GM21529 (cell line): ENCODE data around the gene ZSCAN12.
"Not testable (repeated sequence)": the region's sequence is repeated elsewhere in the genome, so short reads cannot be mapped to it uniquely, and the experiment has no call there.

ENCODE experiments used
- ATAC-seq: cut with Tn5 transposase; IDR thresholded peaks from one replicate; pipeline ENCODE4 v1.9.1; 2021; ENCODE audit not compliant: unreplicated experiment

ZSCAN12 gene

DNA sequence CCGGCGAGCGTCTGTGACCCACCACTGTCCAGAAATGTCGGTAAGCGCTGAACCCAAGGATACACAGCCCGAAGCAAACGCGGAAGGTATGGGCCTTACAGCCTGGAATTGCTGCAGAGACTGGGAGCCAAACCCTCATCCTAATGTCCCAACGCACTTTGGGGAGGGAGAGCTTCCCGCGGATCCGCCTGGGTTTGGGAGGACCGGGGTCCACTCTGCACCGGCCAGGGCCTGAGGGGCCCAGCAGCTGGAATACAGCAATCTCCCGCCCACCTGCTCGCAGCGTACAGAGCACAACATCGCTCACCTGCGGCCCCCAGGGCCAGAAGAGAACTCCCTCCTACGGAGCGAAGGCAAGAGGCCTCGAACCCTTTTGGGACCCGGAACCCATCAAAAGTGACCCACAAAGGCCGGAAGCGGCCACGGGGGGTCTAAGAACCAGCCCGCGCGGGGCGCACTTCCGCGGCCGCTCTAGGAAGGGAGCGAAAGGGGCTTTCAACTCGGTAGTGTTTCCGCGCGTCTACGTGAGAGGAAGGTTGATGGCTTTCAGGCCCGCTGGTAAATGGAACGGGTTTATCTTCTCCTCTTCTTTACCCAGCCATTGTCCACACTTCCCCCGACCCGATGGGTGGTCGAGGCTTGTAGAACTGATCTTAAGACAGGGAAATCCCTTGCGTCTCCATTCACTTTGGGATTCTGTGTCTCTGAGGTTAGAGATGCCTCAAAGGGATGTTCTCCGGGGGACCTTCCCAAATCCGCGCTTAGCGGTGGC is at the start of gene ZSCAN12:
TSS of gene ZSCAN12 (minus strand) at position 398 of the 772 bp plus-strand sequence. CDS start 1,342 bp downstream, outside the sequence.
- peak; percentile 74 for ATAC-seq

DNA sequence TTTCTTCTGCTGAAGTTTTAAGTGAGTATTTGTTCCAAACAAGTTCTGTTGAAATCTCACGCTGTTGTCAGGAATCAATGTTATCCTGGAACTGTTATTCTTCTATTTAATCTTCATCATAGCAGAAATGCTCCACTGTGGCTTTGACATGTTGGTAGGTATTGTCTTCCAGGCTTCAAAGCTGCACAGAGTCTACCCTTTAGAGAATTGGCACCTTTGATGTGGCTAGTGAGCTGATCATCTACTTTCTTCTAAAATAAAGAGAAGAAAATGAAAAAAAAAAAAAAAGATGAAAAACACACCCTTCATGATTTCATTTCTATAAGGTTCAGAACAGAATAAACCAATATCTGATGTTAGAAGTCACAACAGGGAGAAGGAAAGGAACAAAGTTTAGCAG is 49.5 kb upstream of the ZSCAN12 start:
- no peak for ATAC-seq

DNA sequence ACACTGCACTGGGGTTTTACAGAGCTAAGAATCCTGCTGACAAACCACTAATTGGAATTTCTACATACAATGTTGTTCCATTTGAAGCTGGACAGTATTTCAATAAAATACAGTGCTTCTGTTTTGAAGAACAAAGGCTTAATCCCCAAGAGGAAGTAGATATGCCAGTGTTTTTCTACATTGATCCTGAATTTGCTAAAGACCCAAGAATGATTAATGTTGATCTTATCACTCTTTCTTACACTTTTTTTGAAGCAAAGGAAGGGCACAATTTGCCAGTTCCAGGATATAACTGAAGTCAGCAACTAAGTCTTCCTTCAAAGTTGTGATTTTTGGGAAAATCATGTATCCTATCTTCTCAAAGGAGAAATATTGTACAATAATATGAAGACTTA is 48.0 kb upstream of the ZSCAN12 start:
- ATAC-seq = not testable (repeated sequence)

DNA sequence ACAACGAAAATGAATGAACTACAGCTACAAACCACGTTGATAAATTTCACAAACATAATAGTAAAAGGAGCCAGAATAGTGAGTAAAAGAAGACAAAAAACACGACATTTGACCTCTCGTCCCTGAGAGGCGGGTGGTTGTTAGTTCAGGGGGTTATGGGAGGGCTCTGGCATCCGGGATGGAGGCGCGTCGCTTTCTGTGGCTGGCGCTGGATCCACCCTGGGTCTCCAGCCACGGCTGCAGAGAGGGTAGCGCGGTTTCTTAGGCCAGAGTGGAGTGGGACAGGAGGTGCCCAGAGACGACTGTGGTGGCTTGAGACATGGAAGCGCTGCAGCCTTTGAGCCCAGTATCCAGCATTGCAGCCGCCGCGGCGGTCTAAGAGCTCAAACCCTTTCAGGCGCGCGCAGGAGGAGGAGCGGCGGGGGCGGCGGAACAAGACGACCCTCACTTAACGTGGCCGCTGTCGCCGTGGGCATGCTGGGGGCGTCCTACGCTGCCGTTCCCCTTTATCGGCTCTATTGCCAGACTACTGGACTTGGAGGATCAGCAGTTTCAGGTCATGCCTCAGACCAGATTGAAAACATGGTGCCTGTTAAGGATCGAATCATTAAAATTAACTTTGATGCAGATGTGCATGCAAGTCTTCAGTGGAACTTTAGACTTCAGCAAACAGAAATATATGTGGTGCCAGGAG is 47.4 kb upstream of the ZSCAN12 start:
- no peak for ATAC-seq

DNA sequence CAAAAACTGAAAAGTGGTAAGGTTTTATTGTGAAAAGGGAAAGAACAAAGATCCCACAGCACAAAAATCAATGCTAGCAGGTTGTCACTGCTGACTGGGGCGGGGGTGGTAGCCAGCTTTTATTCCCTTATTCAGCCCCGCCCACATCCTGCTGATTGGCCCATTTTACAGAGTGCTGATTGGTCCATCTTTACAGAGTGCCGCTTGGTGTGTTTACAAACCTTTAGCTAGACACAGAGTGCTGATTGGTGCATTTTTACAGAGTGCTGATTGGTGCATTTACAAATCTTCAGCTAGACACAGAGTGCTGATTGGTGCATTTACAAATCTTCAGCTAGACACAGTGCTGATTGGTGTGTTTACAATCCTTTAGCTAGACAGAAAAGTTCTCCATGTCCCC is 45.2 kb upstream of the ZSCAN12 start:
- ATAC-seq = not testable (repeated sequence)

DNA sequence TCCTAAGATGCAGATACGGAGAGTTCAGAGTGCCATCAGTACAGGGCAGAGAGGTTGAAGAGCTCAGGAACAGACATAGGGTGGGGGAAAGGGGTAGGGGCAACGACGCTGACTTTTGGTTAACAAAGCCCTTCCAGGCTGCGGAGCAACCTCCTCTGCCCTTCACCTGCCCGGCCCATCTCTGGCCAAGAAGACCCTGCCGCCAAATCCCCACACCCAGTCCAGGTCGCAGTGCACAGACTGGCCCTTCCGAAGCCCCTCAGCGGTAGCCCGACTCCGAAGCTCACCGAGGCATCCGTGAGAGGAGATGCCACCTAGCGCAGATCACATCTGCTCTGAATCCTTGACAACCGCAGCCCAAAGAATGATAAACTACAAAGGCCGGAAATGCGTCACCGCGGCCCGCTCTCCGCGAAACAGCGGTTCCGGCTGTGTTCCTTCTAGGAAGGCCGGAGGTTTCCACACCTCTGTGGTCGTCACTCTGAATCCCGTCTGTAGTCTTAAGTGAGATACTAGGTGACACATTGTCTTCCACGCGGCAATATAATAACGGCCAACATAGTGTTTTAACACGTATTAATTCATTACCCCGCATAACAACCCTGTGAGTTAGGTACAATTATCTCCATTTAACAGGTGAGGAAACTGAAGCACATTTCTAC is 43.7 kb upstream of the ZSCAN12 start, which contains the start of gene ZSCAN23:
TSS of gene ZSCAN23 (minus strand) at position 380 of the 662 bp plus-strand sequence. CDS start 7,225 bp downstream, outside the sequence.
- ATAC-seq = peak; percentile 93

DNA sequence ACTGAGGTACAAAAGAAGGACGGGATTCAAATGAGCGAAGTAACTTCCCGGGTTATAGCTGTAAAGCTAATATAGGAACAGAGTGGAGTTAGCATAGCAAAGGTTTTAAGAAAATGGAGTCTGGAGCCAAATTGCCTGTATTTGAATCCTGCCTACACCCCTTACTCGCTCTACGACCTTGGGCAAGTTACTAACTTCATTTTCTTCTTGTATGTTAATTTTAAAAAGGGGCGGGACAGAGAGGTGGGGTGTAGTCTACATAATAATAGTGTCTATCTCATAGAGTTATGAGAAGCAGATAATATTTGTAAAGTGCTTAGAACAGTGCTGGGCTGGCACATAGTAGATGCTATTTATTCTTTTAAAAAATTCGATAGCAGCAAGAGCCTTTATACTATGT is 43.0 kb upstream of the ZSCAN12 start:
- ATAC-seq = no peak

DNA sequence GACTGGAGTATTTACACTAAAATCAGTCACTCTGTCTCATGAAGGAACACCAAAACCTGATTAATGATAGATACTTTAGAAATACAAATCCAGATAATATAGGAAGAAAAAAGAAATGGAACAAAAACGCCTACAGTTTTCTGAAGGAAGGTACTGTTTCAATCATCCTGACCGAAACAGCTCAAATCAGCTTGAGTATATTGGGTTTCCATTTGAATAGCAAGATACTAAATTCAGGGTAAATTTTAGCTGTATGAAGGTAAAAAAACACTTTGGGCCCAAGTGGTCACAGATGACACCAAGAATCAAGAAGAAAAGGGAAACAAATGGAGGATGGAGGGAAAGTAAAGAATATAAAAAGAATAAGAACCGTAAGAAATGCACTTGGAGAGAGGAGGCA is 36.9 kb upstream of the ZSCAN12 start:
- ATAC-seq = no peak

DNA sequence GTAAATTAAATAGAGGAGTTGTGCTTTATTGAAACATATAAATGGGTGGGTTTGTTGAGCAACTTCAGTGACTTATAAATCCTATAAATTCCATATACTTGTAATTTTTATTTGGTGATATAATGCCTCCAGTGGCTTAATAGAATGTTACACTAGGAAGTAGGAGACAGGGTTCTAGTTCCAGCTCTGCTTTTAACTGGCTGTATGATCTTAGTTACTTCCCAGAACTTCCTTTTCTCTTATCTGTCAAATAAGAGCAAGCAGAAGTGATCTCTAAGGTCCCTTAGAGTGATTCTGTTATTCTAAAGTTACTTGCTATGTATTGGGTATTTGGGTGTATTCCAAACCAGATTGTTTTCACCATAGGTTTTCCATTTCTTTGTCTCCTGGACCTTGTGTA is 33.6 kb upstream of the ZSCAN12 start:
- no peak for ATAC-seq

DNA sequence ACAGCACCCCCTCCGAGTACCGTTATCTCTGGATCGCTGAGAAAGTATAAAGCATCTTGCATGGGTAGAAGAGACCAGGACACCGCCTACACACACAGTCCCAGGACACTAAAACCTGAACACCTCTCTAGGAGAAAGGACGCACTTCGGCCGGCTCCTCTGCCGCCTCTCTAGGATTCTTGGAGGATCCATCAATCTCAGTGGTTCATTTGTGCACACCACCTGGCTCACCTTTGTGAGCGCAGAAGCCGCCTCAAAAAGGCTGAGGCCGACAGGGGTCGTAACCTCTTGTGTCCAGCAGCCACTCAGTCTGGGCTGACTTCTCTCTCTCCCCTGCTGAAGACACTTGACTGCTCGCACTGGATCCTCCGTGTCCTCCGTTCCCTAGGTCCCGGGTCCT is 30.2 kb upstream of the ZSCAN12 start:
- no peak for ATAC-seq

DNA sequence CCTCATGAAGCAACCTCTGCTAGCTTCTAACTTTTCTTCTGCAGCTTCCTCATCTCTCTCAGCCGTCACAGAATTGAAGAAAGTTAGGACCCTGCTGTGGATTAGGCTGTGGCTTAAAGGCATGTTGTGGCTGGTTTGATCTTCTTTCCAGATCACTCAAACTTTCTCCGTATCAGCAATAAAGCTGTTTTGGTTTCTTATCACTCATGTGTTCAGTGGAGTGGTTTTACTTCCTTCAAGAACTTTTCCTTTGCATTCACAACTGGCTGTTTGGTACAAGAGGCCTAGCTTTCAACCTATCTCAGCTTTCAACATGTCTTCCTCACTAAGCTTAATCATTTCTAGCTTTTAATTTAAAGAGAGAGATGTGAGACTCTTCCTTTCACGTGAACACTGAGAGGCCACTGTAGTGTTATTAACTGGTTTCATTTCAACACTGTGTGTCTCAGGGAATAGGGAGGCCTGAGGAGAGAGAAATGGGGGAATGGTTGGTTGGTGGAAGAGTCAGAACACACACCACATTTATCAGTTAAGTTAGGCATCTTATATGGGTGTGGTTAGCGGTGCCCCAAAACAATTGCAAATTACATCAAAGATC is 26.5 kb upstream of the ZSCAN12 start:
- ATAC-seq = no peak

DNA sequence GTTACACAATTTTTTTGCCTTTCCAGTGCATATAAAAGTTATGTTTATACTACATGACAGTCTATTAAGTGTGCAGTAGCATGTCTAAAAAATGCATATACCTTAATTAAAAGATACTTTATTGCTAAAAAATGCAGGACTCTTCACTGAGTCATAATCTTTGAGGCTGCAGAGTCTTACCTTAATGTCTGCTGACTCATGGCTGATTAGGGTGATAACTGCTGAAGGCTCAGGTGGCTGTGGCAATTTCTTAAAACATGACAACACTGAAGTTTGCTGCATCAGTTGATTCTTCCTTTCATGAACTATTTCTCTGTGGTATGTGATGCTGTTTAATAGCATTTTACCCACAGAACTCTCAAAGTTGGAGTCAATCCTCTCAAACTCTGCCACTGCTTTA is 24.6 kb upstream of the ZSCAN12 start:
- ATAC-seq = no peak

DNA sequence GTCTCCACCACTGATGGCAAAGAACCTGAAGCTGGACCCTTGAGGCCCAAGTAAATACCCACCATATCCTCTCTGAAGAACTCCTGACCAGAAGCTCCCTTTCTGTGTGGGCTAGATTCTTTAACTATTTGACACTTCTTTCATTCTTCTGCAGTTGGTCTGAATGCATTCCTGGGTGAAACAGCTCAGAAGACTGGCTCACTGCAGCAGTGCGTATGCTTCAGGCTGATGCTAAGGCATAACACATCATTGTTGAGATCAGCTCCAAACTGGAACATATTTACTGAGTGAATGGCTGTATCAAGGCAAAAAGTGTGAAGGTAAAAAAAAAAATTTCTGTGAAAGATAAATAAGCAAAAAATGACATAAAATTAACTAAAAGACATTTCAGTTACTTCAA is 24.0 kb upstream of the ZSCAN12 start:
- ATAC-seq = no peak

DNA sequence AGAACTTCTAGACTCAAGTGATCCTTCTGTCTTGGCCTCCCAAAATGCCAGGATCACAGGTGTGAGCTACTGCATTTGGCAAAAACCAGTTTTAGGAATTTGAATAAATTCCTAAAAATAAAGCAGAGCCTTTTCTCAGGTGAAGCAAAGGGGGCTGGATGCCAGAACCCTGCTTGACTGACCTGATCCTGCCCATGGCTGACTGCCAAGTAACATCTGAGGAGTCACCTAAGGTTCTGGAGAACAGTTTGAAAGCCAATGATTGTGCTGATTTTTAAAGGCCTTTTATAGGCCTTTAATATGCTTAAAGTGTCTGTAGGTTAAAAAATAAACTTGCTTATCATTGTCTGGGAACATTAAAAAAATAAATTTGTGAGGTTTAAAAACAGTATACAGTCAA is 14.1 kb upstream of the ZSCAN12 start:
- ATAC-seq = no peak

DNA sequence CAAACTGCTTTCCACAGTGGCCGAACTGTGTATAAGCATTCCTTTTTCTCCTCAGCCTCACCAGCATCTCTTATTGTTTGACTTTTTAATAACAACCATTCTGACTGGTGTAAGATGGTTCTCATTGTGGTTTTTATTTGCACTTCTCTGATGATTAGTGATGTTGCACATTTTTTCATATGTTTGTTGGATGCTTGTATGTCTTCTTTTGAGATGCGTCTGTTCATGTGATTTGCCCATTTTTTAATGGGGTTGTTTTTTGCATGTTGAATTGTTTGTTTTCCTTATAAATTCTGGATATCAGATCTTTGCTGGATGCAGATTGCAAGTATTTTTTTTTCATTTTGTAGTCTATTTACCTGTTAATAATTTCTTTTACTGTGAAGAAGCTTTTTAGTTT is 11.2 kb upstream of the ZSCAN12 start:
- no peak for ATAC-seq

DNA sequence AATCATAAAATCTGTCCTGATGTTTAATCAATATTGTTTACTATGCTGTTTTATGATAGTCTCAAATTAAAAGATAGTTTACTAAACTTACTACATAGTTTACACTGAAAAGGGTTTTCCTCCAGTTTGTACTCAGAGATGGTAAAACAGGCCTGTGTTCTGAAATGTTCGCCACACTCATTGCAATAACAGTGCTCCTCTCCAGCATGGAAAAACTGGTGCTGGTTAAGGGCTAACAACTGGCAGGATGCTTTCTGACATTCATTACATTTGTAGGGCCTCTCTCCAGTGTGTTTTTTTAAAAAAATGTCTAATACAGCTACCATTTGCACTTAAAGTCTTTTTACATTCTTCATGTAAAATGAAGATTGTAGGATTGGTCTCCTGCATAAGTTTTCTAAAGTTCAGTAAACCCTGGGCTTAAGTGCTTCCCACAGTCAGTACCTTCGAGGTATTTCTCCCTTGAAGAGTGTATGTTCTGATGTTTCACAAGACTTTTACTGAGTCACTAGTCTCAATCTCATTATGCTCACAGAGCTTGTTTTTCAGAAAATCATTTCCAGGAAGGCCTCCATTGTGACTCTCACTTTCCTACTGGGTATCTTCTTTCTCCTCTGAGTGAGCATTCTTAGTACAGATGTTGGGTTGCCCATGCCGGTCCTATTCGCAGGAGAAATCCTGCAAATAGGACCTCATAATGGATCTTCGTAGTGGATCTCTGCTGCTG is 8.7 kb upstream of the ZSCAN12 start:
- ATAC-seq = no peak

DNA sequence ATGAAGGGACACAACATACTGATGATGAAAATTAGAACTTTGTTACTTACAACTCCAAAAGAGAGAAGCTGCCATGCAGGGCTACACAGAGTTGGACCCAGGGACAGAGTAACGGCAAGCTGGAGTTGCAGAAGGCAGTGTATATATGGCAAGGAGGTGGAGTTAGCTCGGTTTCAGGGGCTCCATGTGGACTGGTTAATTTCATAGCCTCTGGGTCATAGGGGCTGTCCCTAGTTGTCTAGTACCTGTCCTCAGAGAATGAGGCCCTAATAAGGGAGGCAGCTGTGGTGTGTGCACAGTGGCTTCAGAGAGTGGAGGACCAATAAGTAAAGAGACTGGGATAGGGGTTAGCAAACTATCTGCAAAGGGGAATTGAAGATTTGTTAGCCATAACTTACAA is 7.9 kb upstream of the ZSCAN12 start:
- peak; percentile 51 for ATAC-seq

DNA sequence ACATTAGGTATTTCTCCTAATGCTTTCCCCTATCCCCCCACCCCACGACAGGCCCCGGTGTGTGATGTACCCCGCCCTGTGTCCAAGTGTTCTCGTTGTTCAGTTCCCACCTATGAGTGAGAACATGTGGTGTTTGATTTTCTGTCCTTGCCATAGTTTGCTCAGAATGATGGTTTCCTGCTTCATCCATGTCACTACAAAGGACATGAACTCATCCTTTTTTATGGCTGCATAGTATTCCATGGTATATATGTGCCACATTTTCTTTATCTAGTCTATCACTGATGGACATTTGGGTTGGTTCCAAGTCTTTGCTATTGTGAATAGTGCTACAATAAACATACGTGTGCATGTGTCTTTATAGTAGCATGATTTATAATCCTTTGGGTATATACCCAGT is 4.4 kb upstream of the ZSCAN12 start:
- not testable (repeated sequence) for ATAC-seq

DNA sequence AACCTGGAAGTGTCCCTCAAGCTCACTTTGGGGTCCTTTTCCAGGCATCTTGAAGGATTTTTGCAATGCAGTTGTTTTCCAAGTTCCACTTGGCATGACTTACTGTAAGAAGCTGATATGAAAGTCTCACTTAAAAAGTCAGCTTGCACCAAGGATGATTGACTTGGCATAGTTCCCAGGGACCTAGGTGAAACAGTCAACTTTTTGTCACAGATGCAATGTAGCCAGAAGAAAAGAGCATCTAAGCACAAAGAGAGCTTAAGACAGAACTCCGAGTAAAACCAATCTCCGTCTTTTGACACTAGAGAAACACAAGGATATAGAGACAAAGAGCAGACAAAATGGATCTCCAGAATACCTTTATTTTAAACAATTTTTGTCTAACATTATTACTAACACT is 2.6 kb upstream of the ZSCAN12 start:
- no peak for ATAC-seq

DNA sequence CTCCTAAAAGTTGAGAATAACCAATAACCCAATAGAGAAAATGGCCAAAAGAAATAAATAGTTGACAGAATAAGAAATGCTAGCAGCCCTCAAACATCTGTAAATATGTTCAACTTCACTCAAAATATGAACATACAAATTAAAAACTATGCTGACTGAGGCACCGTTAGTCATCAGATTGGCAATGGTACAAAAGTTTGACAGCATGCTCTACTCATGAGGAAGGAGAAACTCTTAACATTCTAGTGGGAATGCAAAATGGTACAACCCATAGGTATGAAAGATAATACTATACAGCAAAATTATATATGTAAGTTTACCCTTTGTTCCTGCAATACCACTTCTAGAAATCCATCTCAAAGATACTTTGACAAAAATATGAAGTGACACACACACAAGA is 1.6 kb upstream of the ZSCAN12 start:
- no peak for ATAC-seq

DNA sequence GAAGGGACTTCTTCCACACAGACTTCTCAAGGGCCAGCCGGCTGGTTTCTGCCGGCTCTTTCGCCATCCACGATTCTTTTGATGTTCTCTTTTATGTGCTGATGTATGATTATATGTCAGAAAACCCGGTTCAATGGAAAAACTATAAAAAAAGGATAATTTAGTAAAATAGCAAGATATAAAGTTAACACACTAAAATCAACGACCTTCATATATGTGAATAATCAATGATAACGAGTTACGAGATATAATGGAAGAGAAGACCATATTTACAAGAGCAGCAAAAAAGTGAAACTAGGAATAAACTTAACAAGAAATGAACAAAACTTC is 540 bp upstream of the ZSCAN12 start:
- no peak for ATAC-seq
